GM20000 (cell line): ENCODE results near the gene TFF3.

Experiments
- DNase-seq: peaks from one replicate; pipeline ENCODE4 v3.0.0; 2012; ENCODE audit warnings: low spot score
- TF ChIP-seq, protein P1 (sequence below): IDR thresholded peaks from 2 replicates; pipeline ENCODE4 v1.5.1; 2012; ENCODE audit warnings: mild to moderate bottlenecking, control low read depth; ENCODE audit errors: extremely low read depth, missing control alignments

TFF3 gene

DNA sequence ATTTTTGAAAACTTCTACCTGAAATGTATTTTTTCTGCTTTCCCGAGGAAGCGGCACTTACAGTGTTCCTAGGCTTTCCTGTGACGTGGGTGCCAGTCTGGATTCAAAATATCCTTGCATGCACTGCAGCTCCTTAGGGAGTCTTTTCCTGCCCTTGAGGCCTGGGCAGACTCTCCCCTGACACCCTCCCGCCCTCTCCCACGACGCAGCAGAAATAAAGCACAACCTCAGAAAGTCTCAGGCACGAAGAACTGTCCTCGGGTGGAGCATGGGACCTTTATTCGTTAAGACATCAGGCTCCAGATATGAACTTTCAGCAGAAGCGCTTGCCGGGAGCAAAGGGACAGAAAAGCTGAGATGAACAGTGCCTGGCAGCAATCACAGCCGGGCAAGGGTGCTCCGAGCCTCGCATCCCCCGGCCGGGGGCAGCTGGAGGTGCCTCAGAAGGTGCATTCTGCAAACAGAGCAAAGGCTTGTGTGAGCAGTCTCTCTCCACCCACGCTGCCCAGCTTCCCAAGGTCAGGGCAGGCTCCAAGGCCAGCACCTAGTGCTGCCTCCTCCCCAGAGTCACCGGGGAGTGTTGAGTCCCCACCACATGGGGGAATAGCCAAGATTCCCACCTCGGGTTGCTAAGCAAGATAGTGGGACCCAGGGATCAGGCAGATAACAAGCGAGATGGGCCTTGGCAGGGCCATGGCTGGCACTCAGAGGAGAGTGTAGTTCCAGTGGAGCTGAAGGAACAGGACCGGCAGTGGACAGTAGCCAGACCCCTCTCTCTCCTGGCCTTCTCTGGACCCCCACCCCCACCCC lies 3.2 kb downstream of the TFF3 start:
- DNase-seq, result no peak
- TF ChIP-seq, protein P1, sequence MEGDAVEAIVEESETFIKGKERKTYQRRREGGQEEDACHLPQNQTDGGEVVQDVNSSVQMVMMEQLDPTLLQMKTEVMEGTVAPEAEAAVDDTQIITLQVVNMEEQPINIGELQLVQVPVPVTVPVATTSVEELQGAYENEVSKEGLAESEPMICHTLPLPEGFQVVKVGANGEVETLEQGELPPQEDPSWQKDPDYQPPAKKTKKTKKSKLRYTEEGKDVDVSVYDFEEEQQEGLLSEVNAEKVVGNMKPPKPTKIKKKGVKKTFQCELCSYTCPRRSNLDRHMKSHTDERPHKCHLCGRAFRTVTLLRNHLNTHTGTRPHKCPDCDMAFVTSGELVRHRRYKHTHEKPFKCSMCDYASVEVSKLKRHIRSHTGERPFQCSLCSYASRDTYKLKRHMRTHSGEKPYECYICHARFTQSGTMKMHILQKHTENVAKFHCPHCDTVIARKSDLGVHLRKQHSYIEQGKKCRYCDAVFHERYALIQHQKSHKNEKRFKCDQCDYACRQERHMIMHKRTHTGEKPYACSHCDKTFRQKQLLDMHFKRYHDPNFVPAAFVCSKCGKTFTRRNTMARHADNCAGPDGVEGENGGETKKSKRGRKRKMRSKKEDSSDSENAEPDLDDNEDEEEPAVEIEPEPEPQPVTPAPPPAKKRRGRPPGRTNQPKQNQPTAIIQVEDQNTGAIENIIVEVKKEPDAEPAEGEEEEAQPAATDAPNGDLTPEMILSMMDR, result no peak

DNA sequence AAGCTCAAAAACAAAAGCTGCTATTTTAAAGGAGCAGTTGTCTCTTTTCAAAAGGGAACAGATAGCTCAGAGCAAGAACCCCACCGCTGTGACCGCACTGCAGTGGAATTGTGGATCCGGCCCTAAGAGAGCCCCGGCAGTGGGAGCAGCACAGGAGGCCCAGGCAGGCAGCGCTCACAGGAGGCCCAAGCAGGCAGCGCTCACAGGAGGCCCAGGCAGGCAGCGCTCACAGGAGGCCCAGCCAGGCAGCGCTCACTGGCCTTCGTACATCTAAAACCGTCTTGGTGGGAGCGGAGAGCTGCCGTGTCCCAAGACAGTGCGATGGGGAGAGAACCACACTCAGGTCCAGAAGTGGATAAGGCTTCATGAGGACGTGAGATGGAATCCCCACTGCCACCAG lies 4.0 kb downstream of the TFF3 start:
- TF ChIP-seq, protein P1, result no peak
- no peak for DNase-seq

DNA sequence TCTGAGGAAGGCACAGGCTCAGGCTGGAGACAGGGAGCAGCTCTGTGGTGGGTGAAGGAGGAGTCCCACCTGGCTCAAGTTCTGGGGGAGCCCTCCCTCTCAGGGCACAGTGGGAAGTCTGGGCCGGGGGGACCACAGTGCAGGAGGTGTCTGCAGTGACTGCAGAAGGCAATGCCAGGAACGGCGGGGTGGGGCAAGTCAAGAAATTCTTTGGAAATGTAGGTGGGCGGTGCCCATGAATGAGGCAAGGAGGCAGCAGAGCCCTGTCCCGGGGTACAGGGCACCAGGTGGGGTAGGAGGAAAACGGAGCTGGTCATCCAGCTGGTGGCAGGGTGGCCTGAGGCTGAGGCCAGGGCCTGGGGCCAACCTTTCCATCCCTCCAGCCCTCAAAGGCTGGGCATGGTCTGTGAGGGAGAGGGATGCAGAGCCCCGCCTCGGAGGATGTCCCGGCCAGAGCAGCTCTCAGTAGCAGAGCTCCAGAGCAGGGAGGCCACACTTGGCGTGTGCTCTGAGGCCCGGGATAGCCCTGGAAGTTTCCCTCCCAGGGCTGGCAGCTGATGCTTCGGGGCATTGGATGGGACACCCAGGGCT lies 4.7 kb downstream of the TFF3 start:
- TF ChIP-seq, protein P1, result no peak
- DNase-seq, result no peak

DNA sequence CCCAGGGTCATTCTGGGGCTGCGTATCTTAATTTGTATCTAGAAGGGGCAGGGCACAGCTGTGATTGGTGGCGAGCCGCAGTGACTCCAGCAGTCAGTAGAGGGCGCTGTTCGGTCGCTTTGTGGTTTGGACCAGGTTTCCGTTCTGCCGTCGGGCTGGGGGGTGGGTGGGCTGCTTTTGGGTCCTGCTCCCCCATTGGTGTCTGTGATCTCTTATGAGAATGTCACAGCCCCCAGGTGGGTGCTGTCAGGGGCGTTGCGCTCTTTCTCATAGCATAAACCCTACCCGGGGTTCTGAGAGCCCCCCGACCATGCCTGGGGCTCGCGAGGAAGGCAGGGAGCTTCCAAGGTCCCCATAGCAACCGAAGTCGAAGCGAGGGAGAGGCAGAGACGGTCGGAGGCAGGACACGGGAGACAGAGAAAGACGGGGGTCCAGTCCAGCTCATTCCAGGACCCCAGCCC lies 5.4 kb downstream of the TFF3 start:
- DNase-seq, result peak; percentile 87

DNA sequence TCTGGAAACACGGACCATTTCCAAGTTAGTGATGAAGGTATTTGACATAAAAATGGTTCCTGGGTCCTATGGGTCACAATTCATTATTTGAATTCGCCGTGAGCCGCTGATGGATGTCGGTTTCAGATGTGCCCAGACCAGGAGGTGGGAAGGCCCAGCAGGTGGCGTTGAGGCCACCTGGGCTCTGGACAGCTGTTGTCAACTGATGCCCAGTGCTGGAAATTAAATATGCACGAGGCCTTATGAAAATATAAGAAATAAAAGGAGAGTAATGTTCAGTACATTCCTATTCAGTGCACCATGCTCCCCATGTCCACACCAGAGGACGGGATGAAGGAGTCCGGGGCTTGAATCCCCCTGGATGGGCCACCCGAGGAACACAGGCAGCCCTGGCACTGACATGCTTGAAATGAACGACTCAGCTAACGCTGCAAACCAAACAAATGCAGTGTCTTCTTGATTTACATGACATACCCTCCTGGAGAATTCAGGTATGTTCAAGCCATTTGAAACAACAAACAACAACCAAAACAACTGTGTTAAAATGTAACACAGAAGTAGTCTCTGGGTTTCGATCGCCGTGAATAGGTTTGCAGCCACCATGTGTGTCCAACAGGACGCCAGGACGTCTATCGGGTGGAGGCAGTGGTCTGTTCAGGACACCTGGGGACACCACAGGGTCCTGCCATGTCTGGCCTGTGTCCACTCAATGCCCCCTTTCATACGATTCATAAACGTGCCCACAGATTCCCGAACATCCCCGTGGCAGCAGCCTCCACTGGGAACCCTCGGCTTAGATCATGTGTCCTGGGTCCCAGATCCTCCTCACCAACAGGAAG lies 6.1 kb downstream of the TFF3 start:
- peak; percentile 26 for DNase-seq
- TF ChIP-seq, protein P1, result no peak

More for the DNA sequence above, 5.4 kb downstream of the TFF3 start:
- TF ChIP-seq, protein P1, result peak; percentile 87

DNA sequence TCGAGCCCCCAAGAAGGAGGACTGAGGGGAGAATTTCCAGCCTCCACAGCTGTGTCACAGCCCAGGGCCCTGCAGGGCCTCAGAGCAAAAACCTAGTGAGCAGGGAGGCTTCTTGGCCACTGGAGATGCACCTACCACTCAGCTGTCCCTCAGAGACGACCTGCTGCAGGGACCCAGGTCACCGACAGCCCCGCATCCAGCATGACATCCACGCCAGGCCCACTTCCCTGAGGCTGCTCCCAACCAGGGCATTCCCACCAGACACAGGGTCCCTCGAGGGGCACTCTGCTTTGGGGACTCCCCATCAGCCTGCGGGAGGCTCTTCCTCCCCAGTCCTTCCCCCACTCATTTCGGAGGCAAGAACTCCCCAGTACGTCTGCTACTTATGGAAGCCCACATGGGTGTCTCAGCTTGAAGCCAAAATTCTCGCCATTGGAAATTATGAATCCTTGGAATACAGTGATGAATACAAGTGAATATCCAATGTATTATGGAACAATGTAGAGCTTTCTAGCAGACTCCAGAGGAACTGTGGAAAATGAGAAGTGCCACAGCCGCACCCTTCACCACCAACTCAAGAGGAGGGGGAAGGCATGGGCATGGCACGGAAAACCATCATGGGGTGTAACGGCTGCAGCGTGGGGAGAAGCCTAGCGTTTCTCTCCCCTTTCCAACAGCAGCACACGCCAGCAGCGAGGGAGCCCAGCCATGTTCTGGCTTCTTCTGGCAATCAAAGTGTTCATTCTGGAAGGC lies 6.9 kb downstream of the TFF3 start:
- DNase-seq, result no peak
- TF ChIP-seq, protein P1, result no peak
